Measurements from ENCODE around the gene TMCC1.

GRCh38 chr3:129697229-129697969 lies 196.1 kb downstream of the TMCC1 start:
- TF ChIP-seq, protein P1, sequence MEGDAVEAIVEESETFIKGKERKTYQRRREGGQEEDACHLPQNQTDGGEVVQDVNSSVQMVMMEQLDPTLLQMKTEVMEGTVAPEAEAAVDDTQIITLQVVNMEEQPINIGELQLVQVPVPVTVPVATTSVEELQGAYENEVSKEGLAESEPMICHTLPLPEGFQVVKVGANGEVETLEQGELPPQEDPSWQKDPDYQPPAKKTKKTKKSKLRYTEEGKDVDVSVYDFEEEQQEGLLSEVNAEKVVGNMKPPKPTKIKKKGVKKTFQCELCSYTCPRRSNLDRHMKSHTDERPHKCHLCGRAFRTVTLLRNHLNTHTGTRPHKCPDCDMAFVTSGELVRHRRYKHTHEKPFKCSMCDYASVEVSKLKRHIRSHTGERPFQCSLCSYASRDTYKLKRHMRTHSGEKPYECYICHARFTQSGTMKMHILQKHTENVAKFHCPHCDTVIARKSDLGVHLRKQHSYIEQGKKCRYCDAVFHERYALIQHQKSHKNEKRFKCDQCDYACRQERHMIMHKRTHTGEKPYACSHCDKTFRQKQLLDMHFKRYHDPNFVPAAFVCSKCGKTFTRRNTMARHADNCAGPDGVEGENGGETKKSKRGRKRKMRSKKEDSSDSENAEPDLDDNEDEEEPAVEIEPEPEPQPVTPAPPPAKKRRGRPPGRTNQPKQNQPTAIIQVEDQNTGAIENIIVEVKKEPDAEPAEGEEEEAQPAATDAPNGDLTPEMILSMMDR (IDR thresholded peaks at IDR 0.05), result no peak
- TF ChIP-seq EZH2phosphoT487 (IDR thresholded peaks at IDR 0.05; ENCODE audit: borderline replicate concordance, low read depth) (no peak), NRF1 (IDR thresholded peaks at IDR 0.05; ENCODE audit: low read depth, low read length) (no peak), FOXM1 (IDR thresholded peaks at IDR 0.05; ENCODE audit: low read depth) (no peak), POLR2AphosphoS5 (IDR thresholded peaks at IDR 0.05; ENCODE audit: low read depth, low read length) (no peak), CHD2 (IDR thresholded peaks at IDR 0.05; ENCODE audit: low read length, partially characterized antibody) (no peak), TAF1 (IDR thresholded peaks at IDR 0.05; ENCODE audit: borderline replicate concordance, low read depth, low read length) (no peak), SMC3 (IDR thresholded peaks at IDR 0.05; ENCODE audit: low read depth, low read length) (no peak), USF2 (IDR thresholded peaks at IDR 0.05; ENCODE audit: borderline replicate concordance, low read depth, low read length) (no peak), RCOR1 (IDR thresholded peaks at IDR 0.05; ENCODE audit: low read length) (no peak)
- TF ChIP-seq, protein P2, sequence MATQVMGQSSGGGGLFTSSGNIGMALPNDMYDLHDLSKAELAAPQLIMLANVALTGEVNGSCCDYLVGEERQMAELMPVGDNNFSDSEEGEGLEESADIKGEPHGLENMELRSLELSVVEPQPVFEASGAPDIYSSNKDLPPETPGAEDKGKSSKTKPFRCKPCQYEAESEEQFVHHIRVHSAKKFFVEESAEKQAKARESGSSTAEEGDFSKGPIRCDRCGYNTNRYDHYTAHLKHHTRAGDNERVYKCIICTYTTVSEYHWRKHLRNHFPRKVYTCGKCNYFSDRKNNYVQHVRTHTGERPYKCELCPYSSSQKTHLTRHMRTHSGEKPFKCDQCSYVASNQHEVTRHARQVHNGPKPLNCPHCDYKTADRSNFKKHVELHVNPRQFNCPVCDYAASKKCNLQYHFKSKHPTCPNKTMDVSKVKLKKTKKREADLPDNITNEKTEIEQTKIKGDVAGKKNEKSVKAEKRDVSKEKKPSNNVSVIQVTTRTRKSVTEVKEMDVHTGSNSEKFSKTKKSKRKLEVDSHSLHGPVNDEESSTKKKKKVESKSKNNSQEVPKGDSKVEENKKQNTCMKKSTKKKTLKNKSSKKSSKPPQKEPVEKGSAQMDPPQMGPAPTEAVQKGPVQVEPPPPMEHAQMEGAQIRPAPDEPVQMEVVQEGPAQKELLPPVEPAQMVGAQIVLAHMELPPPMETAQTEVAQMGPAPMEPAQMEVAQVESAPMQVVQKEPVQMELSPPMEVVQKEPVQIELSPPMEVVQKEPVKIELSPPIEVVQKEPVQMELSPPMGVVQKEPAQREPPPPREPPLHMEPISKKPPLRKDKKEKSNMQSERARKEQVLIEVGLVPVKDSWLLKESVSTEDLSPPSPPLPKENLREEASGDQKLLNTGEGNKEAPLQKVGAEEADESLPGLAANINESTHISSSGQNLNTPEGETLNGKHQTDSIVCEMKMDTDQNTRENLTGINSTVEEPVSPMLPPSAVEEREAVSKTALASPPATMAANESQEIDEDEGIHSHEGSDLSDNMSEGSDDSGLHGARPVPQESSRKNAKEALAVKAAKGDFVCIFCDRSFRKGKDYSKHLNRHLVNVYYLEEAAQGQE (IDR thresholded peaks at IDR 0.05; ENCODE audit: low read depth, low read length), result no peak
- TF ChIP-seq, protein P3, sequence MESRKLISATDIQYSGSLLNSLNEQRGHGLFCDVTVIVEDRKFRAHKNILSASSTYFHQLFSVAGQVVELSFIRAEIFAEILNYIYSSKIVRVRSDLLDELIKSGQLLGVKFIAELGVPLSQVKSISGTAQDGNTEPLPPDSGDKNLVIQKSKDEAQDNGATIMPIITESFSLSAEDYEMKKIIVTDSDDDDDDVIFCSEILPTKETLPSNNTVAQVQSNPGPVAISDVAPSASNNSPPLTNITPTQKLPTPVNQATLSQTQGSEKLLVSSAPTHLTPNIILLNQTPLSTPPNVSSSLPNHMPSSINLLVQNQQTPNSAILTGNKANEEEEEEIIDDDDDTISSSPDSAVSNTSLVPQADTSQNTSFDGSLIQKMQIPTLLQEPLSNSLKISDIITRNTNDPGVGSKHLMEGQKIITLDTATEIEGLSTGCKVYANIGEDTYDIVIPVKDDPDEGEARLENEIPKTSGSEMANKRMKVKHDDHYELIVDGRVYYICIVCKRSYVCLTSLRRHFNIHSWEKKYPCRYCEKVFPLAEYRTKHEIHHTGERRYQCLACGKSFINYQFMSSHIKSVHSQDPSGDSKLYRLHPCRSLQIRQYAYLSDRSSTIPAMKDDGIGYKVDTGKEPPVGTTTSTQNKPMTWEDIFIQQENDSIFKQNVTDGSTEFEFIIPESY (IDR thresholded peaks at IDR 0.05; ENCODE audit: borderline replicate concordance, low read depth), result no peak
